HEK293T (cell line): ENCODE data around the gene LAX1.
"Not testable (repeated sequence)": the region's sequence is repeated elsewhere in the genome, so short reads cannot be mapped to it uniquely, and the experiment has no call there.

Experiments
- CTCF ChIA-PET: fragments of 350-600 bp; formaldehyde crosslinking; extraction: SDS; loops from one replicate; lab custom pipeline; 2021; ENCODE audit warnings: antibody characterized with exemption, inconsistent platforms; lab: Yijun Ruan, JAX
- POLR2A ChIA-PET: fragments of 350-600 bp; formaldehyde crosslinking; extraction: SDS; loops from one replicate; lab custom pipeline; 2020; ENCODE audit warnings: antibody characterized with exemption, inconsistent platforms; lab: Yijun Ruan, JAX
- DNase-seq: peaks from one replicate; pipeline ENCODE4 v3.0.0; 2012; ENCODE audit warnings: mixed read lengths; ENCODE audit errors: extremely low spot score
- ARNT ChIP-seq: fragments of 450-650 bp; IDR thresholded peaks from 2 replicates; pipeline ENCODE4 v1.6.1; 2017; ENCODE audit warnings: mild to moderate bottlenecking
- BHLHE40 ChIP-seq: fragments of 450-650 bp; IDR thresholded peaks from 2 replicates; pipeline ENCODE4 v1.6.1; 2016; ENCODE audit warnings: mild to moderate bottlenecking, moderate library complexity, borderline replicate concordance
- CTBP1 ChIP-seq: fragments of 450-650 bp; IDR thresholded peaks from 2 replicates; pipeline ENCODE4 v1.6.1; 2016; ENCODE audit warnings: borderline replicate concordance
- ELF4 ChIP-seq: fragments of 450-650 bp; IDR thresholded peaks from 2 replicates; pipeline ENCODE4 v1.6.1; 2017; ENCODE audit warnings: antibody characterized with exemption
- FOXA1 ChIP-seq: fragments of 450-650 bp; IDR thresholded peaks from 2 replicates; pipeline ENCODE4 v1.6.1; 2016; ENCODE audit warnings: mild to moderate bottlenecking
- FOXK2 ChIP-seq: fragments of 450-650 bp; IDR thresholded peaks from 2 replicates; pipeline ENCODE4 v1.6.1; 2016; ENCODE audit warnings: mild to moderate bottlenecking
- FOXM1 ChIP-seq: fragments of 450-650 bp; IDR thresholded peaks from 2 replicates; pipeline ENCODE4 v1.6.1; 2017; ENCODE audit warnings: mild to moderate bottlenecking, borderline replicate concordance
- HDGF ChIP-seq: fragments of 450-650 bp; IDR thresholded peaks from 2 replicates; pipeline ENCODE4 v1.6.1; 2017; ENCODE audit warnings: antibody characterized with exemption, borderline replicate concordance
- L3MBTL2 ChIP-seq: fragments of 450-650 bp; conservative IDR thresholded peaks from 2 replicates; pipeline ENCODE4 v1.6.1; 2016; ENCODE audit warnings: mild to moderate bottlenecking
- LEF1 ChIP-seq: fragments of 450-650 bp; IDR thresholded peaks from 2 replicates; pipeline ENCODE4 v1.6.1; 2017; ENCODE audit warnings: mild to moderate bottlenecking, borderline replicate concordance
- NFRKB ChIP-seq: fragments of 450-650 bp; IDR thresholded peaks from 2 replicates; pipeline ENCODE4 v1.6.1; 2016; ENCODE audit warnings: mild to moderate bottlenecking, moderate library complexity
- SP1 ChIP-seq: fragments of 450-650 bp; IDR thresholded peaks from 2 replicates; pipeline ENCODE4 v1.6.1; 2017
- TARDBP ChIP-seq: fragments of 450-650 bp; IDR thresholded peaks from 2 replicates; pipeline ENCODE4 v1.6.1; 2016
- ZNF384 ChIP-seq: fragments of 450-650 bp; IDR thresholded peaks from 2 replicates; pipeline ENCODE4 v1.6.1; 2016
- TF ChIP-seq, protein P1 (sequence below): fragments of 450-650 bp; IDR thresholded peaks from 2 replicates; pipeline ENCODE4 v1.6.1; 2016

The LAX1 gene

GRCh38 chr1:203746281-203746680 lies 18.7 kb upstream of the LAX1 start:
- no peak for TF ChIP-seq HDGF
- CTCF ChIA-PET, result no interaction called here
- DNase-seq, result no peak
- POLR2A ChIA-PET, result no interaction called here

- ChIA-PET POLR2A (no interaction called here), CTCF (interaction anchor here (0.7 kb wide), 1 partner anchor 1008 kb away, joined by 3 read pairs; no protein-coding TSS in a partner anchor)
- no peak for TF ChIP-seq HDGF
- no peak for TF ChIP-seq NFRKB
- TF ChIP-seq LEF1, result no peak
- no peak for TF ChIP-seq ELF4
- TF ChIP-seq ARNT, result no peak
- TF ChIP-seq TARDBP, result no peak
- TF ChIP-seq ZNF384, result no peak
- TF ChIP-seq BHLHE40, result no peak
- no peak for TF ChIP-seq CTBP1
- no peak for TF ChIP-seq FOXA1
- no peak for TF ChIP-seq SP1
- DNase-seq, result no peak
These were observed 13.9 kb upstream of the LAX1 start for GRCh38 chr1:203751051-203751450.

DNA sequence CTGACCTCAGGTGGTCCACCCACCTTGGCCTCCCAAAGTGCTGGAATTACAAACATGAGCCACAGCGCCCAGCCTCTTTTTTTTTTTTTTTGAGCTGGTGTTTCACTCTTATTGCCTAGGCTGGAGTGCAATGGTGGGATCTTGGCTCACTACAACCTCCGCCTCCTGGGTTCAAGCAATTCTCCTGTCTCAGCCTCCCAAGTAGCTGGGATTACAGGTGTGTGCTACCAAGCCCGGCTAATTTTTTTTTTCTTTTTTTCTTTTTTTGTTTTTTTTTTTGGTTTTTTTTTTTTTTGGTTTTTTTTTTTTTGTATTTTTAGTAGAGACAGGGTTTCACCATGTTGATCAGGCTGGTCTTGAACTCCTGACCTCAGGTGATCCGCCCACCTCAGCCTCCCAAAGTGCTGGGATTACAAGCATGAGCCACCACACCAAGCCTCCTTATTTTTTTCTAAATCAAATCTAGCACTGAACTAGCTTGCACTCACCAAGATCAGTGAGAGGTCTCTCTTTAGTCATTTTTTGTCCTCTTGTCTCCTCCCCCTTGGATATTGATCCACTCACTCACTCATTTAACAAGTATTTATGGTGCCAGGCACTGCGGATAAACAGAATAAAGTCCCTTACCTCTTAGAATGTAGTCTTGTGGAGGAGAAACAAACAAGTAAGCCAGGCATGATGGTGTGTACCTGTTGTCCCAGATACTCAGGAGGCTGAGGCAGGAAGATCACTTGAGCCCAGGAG lies 13.2 kb upstream of the LAX1 start:
- POLR2A ChIA-PET, DNase-seq: not testable (repeated sequence)
- CTCF ChIA-PET, result interaction anchor here (0.7 kb wide), 1 partner anchor 1009 kb away, joined by 3 read pairs; no protein-coding TSS in a partner anchor

- ChIA-PET CTCF (no interaction called here), POLR2A (no interaction called here)
- TF ChIP-seq HDGF, result no peak
- no peak for TF ChIP-seq NFRKB
- DNase-seq, result no peak
These were observed 10.5 kb upstream of the LAX1 start for GRCh38 chr1:203754455-203754864.

DNA sequence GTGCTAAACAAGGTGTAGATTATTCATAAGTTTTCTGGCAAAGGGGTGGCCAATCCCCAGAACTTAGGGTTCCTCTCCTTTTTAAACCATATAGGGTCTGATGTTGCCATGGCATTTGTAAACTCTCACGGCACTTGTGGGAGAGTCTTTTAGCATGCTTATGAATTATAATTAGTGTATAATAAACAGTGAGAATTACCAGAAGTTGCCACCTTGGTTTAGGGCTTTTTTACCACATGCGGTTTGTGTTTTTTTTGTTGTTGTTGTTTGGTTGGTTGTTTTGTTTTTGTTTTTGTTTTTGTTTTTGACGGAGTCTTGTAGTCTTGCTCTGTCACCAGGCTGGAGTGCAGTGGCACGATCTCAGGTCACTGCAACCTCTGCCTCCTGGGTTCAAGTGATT lies 8.9 kb upstream of the LAX1 start:
- CTCF ChIA-PET, result no interaction called here

GRCh38 chr1:203758749-203759148 lies 6.2 kb upstream of the LAX1 start:
- DNase-seq, POLR2A ChIA-PET, CTCF ChIA-PET: not testable (repeated sequence)

More for the DNA sequence above, 8.9 kb upstream of the LAX1 start:
- POLR2A ChIA-PET, result no interaction called here
- DNase-seq, result no peak
- TF ChIP-seq CTBP1 (no peak), ARNT (no peak), FOXA1 (no peak), HDGF (no peak), TARDBP (no peak), FOXM1 (no peak), ELF4 (no peak), BHLHE40 (no peak)

- DNase-seq, result no peak
- TF ChIP-seq SP1 (no peak), ELF4 (no peak), CTBP1 (no peak), ARNT (no peak), NFRKB (no peak), TARDBP (no peak), LEF1 (no peak)
- TF ChIP-seq, protein P1, sequence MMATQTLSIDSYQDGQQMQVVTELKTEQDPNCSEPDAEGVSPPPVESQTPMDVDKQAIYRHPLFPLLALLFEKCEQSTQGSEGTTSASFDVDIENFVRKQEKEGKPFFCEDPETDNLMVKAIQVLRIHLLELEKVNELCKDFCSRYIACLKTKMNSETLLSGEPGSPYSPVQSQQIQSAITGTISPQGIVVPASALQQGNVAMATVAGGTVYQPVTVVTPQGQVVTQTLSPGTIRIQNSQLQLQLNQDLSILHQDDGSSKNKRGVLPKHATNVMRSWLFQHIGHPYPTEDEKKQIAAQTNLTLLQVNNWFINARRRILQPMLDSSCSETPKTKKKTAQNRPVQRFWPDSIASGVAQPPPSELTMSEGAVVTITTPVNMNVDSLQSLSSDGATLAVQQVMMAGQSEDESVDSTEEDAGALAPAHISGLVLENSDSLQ, result no peak
- POLR2A ChIA-PET, result no interaction called here
- CTCF ChIA-PET, result no interaction called here
These were observed 4.5 kb upstream of the LAX1 start for GRCh38 chr1:203760506-203760905.

GRCh38 chr1:203761958-203762357 lies 3.0 kb upstream of the LAX1 start:
- DNase-seq, POLR2A ChIA-PET: not testable (repeated sequence)
- CTCF ChIA-PET, result interaction anchor here (0.6 kb wide), 1 partner anchor 32 kb away, joined by 3 read pairs; no protein-coding TSS in a partner anchor

- ChIA-PET POLR2A (no interaction called here), CTCF (no interaction called here)
- no peak for TF ChIP-seq BHLHE40
- TF ChIP-seq SP1, result no peak
- no peak for TF ChIP-seq CTBP1
- TF ChIP-seq FOXK2, result no peak
- no peak for TF ChIP-seq ELF4
- TF ChIP-seq L3MBTL2, result no peak
- no peak for TF ChIP-seq ARNT
- no peak for TF ChIP-seq ZNF384
- TF ChIP-seq FOXM1, result no peak
- DNase-seq, result no peak
These were observed 1.5 kb upstream of the LAX1 start for GRCh38 chr1:203763505-203763904.
